GM12875 (cell line): ENCODE results near the gene NUTF2.
"Not testable (repeated sequence)": the region's sequence is repeated elsewhere in the genome, so short reads cannot be mapped to it uniquely, and the experiment has no call there.

Experiments used
- H3K4me3 ChIP-seq: one replicate; pipeline ENCODE4 v1.5.1; 2011; ENCODE audit warnings: low read depth, low read length, control low read depth
- CTCF ChIP-seq: IDR thresholded peaks from 2 replicates; pipeline ENCODE4 v1.5.1; 2011; ENCODE audit warnings: low read depth, mild to moderate bottlenecking, control low read depth, inconsistent platforms, low read length, moderate library complexity, borderline replicate concordance; ENCODE audit not compliant: insufficient read depth

Gene NUTF2

GRCh38 chr16:67856927-67857546 is 10.3 kb downstream of the NUTF2 start:
- TF ChIP-seq CTCF = no peak
- no peak overlapping the region for H3K4me3 ChIP-seq

GRCh38 chr16:67857547-67858233 is 11.0 kb downstream of the NUTF2 start:
- H3K4me3 ChIP-seq = no peak overlapping the region
- TF ChIP-seq CTCF = no peak

GRCh38 chr16:67858500-67858899 is 11.8 kb downstream of the NUTF2 start:
- H3K4me3 ChIP-seq = no peak overlapping the region
- no peak for TF ChIP-seq CTCF

- no peak for TF ChIP-seq CTCF
- H3K4me3 ChIP-seq = no peak overlapping the region
Measured at GRCh38 chr16:67860589-67861398, 14.1 kb downstream of the NUTF2 start.

GRCh38 chr16:67861877-67862276 is 15.1 kb downstream of the NUTF2 start:
- TF ChIP-seq CTCF = no peak
- no peak overlapping the region for H3K4me3 ChIP-seq

- no peak overlapping the region for H3K4me3 ChIP-seq
- TF ChIP-seq CTCF = no peak
Measured at GRCh38 chr16:67862623-67863583, 16.2 kb downstream of the NUTF2 start.

GRCh38 chr16:67864044-67864443 is 17.3 kb downstream of the NUTF2 start:
- not testable (repeated sequence) for H3K4me3 ChIP-seq
